ENCODE results near the gene ECPAS.

ECPAS gene

GRCh38 chr9:111375062-111375461, 109.1 kb downstream of the ECPAS start:
- H3K27ac ChIP-seq = no peak overlapping the region
- no peak for TF ChIP-seq ZFX (IDR thresholded peaks at IDR 0.05; ENCODE audit: borderline replicate concordance)
- TF ChIP-seq, protein P1, sequence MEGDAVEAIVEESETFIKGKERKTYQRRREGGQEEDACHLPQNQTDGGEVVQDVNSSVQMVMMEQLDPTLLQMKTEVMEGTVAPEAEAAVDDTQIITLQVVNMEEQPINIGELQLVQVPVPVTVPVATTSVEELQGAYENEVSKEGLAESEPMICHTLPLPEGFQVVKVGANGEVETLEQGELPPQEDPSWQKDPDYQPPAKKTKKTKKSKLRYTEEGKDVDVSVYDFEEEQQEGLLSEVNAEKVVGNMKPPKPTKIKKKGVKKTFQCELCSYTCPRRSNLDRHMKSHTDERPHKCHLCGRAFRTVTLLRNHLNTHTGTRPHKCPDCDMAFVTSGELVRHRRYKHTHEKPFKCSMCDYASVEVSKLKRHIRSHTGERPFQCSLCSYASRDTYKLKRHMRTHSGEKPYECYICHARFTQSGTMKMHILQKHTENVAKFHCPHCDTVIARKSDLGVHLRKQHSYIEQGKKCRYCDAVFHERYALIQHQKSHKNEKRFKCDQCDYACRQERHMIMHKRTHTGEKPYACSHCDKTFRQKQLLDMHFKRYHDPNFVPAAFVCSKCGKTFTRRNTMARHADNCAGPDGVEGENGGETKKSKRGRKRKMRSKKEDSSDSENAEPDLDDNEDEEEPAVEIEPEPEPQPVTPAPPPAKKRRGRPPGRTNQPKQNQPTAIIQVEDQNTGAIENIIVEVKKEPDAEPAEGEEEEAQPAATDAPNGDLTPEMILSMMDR (IDR thresholded peaks at IDR 0.05) = no peak

DNA sequence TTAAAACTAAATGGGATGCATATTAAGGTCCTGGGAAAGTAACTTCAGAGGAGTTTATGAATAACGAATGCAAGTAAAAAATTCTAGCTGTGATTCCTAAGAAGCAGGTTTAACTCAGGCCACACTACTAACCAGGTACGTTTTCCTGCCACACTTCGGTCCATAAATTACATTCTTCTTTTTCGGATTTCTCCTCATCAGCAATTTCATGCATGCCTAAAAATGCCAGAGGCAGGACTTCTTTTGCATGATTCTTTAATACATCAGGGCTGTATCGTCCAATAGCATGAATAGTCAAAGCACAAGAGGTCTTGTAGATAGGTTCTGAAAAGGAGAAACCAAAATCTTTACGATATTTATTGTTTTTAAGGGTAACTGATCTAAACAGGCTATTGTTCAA, 111.9 kb downstream of the ECPAS start:
- TF ChIP-seq, protein P1 (IDR thresholded peaks at IDR 0.05) = no peak
- TF ChIP-seq ZFX (IDR thresholded peaks at IDR 0.05; ENCODE audit: borderline replicate concordance) = no peak
- no peak overlapping the region for H3K27ac ChIP-seq

DNA sequence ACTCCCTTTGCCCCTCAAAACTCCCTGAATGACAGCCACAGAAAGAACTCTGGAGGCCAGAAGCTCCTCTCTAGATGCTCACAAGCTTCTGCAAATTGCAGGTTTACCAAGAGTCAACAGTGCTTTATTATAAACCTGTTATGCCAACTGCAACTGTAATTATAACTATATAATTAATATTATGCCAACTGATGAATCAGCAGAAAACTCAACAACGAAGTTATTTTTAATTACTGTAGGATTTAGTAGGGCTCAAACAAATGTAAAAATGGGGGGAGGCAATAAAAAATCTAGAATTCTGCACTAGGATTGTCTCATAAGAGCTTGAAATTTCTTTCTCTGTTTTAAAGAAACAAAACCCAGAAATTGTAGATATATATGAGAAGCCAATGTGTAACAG, 117.2 kb downstream of the ECPAS start:
- no peak overlapping the region for H3K27ac ChIP-seq
- TF ChIP-seq, protein P1 (IDR thresholded peaks at IDR 0.05) = no peak
- no peak for TF ChIP-seq ZFX (IDR thresholded peaks at IDR 0.05; ENCODE audit: borderline replicate concordance)

GRCh38 chr9:111362526-111362925, 121.7 kb downstream of the ECPAS start:
- H3K27ac ChIP-seq = no peak overlapping the region
- TF ChIP-seq ZFX (IDR thresholded peaks at IDR 0.05; ENCODE audit: borderline replicate concordance) = no peak
- TF ChIP-seq, protein P1 (IDR thresholded peaks at IDR 0.05) = no peak

DNA sequence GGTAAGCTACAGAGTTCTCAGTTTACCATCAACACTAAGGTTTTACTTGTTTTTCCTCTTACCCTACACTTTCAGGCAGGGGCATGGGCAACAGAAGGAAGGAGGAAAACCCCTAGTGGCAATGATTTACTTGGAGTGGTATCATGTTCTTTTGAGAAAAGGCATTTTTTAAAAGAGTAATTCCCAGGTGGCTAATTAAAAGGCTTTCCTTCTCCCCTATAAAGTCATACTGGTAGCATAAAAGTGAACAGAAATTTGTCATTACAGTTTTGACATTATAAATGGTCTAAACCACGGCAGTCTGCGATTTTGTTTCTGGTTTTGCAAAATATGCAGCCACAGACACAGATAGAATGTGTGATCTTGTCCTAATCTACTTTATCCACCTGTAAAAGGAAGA, 123.3 kb downstream of the ECPAS start:
- no peak overlapping the region for H3K27ac ChIP-seq
- TF ChIP-seq, protein P1 (IDR thresholded peaks at IDR 0.05) = no peak
- no peak for TF ChIP-seq ZFX (IDR thresholded peaks at IDR 0.05; ENCODE audit: borderline replicate concordance)

GRCh38 chr9:111356481-111357244, 127.5 kb downstream of the ECPAS start:
- no peak overlapping the region for H3K27ac ChIP-seq
- no peak for TF ChIP-seq ZFX (IDR thresholded peaks at IDR 0.05; ENCODE audit: borderline replicate concordance)
- TF ChIP-seq, protein P1 (IDR thresholded peaks at IDR 0.05) = no peak

DNA sequence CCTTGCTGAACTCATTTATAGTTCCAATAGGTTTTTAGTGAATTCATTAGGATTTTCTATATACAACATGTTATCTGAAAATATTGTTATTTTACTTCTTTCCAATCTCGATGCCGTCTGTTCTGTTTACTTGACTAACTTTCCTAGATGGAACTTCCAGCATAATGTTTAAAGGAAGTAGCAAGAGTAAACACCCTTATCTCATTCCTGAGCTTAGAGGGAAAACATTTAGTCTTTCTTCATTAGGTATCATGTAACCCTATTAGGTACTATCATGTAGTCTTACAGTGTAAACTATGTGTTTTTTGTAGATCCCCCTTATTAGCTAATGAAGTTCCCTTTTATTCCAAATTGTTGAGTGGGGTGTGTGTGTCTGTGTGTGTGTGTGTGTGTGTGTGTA, 131.6 kb downstream of the ECPAS start:
- TF ChIP-seq ZFX (IDR thresholded peaks at IDR 0.05; ENCODE audit: borderline replicate concordance) = no peak
- TF ChIP-seq, protein P1 (IDR thresholded peaks at IDR 0.05) = no peak
- no peak overlapping the region for H3K27ac ChIP-seq

Measured in 22Rv1 (cell line).